HG03342 (cell line): ENCODE results near the gene NFKBIZ.

ENCODE experiments used
- ATAC-seq: cut with Tn5 transposase; IDR thresholded peaks from one replicate; pipeline ENCODE4 v1.9.1; 2021; ENCODE audit warnings: mild to moderate bottlenecking, moderate library complexity; ENCODE audit not compliant: unreplicated experiment

Gene NFKBIZ

GRCh38 chr3:101824702-101825101, 24.6 kb upstream of the NFKBIZ start:
- no peak for ATAC-seq

DNA sequence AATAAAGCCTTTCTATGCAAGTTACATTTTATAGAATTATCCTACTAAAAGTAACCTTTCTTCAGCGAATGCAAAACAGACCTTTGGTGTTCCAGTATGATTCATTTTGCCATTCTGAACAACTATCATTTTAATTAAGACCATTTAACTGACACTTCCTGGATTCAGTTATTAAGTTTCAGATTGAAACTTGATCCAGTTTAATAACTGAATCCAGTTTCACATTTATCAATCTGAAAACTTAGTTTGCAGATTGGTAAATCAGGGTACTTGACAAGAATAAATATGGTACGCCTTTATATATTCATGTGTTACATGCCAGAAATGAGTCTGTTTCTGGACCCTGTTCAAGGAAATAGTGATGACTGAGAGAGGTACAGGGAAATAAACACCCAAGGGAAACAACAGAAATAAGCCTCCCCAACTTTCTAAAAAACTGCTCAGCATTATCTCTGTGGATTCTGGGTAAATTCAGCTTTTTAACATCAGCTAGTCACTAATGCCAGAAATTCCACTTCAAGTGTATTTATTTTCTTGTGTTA, 23.3 kb upstream of the NFKBIZ start:
- ATAC-seq = no peak

- peak; percentile 88 for ATAC-seq
Observed at GRCh38 chr3:101827211-101828174, 21.8 kb upstream of the NFKBIZ start.

DNA sequence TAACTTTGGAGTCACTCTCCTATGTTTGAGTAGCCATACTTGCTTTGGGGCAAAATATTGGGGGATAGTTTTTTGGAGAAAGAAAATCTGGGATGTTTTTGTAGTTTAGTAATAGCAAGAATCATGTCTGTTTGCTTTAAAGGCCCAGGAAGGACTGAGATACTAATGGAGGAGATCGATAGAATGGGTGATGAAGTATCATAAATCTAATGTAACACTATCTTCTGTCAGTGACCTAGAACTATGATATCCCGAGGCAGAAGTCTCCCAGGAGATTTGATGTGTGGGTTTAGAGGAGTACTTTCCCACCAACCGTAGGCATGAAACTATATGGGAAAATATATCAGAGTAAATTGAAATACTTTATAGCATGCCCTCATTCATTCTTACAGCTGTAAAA, 21.0 kb upstream of the NFKBIZ start:
- ATAC-seq = no peak

GRCh38 chr3:101828691-101829436, 20.4 kb upstream of the NFKBIZ start:
- ATAC-seq = peak; percentile 42

- ATAC-seq = no peak
Observed at GRCh38 chr3:101829437-101829830, 19.9 kb upstream of the NFKBIZ start.

- ATAC-seq = no peak
Observed at GRCh38 chr3:101829874-101830273, 19.4 kb upstream of the NFKBIZ start.

GRCh38 chr3:101833446-101833974, 15.8 kb upstream of the NFKBIZ start:
- no peak for ATAC-seq

DNA sequence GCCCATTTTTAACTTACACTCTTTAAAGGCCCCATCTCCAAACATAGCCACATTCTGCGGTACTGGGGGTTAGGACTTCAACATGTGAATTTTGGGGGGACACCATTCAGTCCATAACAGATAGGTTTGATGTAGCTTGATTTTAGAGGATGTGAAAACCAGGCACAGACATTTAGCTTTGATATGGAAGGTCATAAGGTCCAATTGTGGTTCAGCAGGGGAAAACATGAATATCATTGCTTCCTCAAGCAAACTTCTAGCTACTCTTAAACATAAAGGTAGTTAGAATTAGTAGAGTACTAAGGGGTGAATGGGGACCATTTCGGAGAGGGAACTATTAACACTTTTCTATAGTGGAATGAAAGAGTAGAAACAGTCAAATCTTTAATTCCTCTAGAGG, 13.6 kb upstream of the NFKBIZ start:
- no peak for ATAC-seq

DNA sequence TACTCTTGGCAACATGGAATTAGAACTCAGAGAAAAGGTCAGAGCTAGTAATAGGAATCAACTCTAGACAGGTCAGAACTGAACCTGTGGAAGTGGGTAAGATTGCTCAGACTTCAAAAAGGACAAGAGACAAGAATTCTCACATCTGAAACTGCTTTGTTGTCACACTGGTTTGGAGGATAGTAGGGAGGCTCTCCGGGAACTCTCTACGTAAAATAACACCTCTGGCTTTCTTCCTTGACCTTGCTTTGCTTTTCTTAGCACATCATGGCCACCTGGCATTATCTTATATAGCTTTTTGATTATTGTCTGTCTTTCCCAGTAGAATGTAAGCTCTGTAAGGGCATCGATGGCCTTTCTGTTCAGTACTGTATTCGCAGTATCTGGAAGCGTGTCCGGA, 13.2 kb upstream of the NFKBIZ start:
- ATAC-seq = no peak

DNA sequence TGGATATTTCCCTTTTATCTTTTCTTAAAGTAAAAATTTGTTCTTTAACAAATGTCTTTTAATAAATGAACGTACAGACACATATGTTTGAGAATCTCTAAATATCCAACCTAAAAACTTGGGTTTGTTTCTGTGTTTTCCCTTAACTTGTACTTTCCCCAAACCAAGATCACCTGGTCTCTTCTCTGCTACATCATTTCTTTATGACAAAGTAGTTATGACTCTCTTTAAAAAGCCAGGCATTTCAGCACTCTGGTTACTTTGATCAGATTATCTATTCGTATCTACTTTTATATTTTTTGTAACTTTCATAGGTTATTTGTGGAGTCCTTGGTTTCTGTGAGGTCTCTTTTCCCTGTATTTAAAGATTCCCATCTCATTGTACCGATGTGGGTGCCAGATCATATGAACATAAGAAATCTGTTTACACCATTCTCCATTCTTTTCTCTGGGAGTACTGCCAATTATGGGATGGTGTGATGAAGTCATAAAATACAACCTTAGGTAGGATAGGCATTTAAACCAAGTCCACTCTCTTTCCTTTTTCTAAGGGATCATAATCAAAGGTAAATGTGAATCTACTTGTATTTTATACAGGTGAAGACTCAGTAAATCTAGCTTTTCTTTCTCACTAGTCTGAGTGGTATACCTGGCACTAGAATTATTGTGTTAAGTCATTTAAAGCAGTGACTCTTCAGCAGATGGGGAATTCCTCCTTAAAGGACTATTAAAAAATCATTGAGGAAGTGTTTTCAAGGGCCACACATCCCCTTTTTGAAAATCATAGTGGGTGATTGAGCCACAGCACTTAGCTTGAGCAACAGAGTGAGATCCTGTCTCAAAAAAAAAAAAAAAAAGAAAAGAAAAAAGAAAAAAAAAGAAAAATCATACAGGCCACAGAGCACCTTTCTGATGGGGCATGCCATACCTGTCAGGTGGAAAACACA, 12.4 kb upstream of the NFKBIZ start:
- ATAC-seq = no peak

- ATAC-seq = no peak
Observed at GRCh38 chr3:101838691-101839090, 10.6 kb upstream of the NFKBIZ start.

GRCh38 chr3:101840066-101840465, 9.2 kb upstream of the NFKBIZ start:
- ATAC-seq = no peak

GRCh38 chr3:101842245-101842934, 6.9 kb upstream of the NFKBIZ start:
- ATAC-seq = no peak

- no peak for ATAC-seq
Observed at GRCh38 chr3:101842935-101843330, 6.4 kb upstream of the NFKBIZ start.

- no peak for ATAC-seq
Observed at GRCh38 chr3:101845425-101845824, 3.9 kb upstream of the NFKBIZ start.

DNA sequence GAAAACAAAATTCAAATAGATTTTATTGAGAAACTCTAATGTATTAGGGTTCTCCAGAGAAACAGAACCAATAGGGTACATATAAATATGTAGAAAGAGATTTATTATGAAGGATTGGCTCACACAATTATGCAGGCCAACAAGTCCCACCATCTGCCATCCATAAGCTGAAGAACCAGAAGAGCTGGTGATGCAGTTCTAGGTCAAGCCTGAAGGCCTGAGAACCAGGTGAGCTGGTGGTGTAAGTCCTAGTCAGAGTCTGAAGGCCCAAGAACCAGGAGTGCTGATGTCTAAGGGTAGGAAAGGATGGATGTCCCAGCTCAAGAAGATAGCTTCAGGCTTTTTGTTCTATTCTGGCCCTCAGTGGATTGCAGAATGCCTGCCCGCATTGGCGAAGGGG, 2.6 kb upstream of the NFKBIZ start:
- ATAC-seq = no peak

DNA sequence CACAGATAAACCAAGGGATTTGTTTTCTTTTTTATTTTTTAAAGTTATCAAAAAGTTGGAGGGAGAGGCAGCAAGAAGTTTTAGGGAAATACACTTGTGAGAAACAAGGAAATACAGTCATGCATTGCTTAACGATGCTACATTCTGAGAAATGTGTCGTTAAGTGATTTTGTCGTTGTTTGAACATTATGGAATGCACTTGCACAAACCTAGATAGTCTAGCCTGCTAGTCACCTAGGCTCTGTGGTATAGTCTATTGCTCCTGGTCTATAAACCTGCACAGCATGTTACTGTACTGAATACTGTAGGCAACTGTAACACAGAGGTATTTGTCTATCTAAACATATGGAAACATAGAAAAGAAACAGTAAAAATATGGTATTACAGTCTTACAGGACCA, 2.0 kb upstream of the NFKBIZ start:
- no peak for ATAC-seq

DNA sequence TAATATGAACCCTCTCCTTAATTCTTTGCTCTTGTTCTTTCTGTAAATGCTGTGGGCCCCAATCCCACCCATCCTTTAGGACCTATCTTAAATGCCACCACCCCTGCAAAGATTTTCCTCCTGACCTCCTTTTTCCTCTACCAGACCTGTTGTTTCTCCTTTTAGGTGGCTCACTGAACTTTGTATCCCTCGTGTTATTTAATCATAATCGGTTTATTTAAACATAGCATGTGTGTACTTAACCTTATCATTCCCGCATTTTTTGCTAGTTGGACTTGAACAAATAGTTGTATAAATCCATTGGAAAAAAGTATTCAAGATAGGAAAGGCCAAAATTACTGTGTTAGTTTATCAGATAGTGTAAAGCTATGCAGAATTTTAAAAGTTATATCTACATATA, 988 bp upstream of the NFKBIZ start:
- ATAC-seq = no peak

GRCh38 chr3:101849714-101850245, 466 bp downstream of the NFKBIZ start:
- ATAC-seq = peak; percentile 26
